ENCODE data around the gene TTYH3. TPM values are rescaled to one million over a fixed set of nuclear protein-coding genes. Genes with fewer than 3 reads are reported as not detected.
"Not testable (repeated sequence)": the region's sequence is repeated elsewhere in the genome, so short reads cannot be mapped to it uniquely, and the experiment has no call there.

The TTYH3 gene
- total RNA-seq, 1 donor from 2014 or later, result 32.0 TPM

DNA sequence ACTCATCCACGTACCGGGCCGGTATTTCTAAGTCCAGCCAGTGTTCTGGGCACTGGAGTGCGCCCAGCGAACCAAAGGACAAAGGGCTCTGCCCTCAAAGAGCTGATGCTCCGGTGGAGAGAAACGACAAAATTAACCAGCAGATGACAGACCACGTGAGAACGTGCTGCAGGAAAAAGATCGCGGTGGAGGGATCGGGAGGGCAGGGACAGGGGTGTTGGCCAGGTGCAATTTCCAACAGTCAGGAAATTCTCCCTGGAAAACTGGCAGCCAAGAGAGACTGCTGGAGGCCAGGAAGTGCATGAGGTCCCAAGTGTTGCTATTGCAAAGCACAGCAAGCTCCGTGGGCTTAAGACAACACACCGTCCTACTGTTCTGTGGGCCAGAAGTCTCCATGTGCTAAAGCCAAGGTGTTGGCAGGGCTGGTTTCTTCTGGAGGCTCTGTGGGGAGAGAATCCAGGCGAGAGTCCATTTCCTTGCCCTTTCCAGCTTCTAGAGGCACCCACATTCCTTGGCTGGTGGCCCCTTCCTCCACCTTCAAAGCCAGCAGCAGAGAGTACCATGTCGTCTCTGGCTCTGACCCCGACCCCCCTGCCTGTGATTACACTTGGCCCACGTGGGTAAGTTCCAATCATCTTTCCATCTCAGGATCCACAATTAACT is 34.9 kb downstream of the TTYH3 start:
- no peaks in the 10 kb centered on the region for H3K36me3 Mint-ChIP-seq (ENCODE audit: low read depth)
- no peak overlapping the region for H3K27ac Mint-ChIP-seq
- peaks cover 21% of the 10 kb centered on the region for H3K27me3 Mint-ChIP-seq (ENCODE audit: insufficient read depth)
- DNase-seq (ENCODE audit: low spot score), result no peak
- intact Hi-C loops (cut with micrococcal nuclease), result no loop called here
- no peak overlapping the region for H3K4me3 Mint-ChIP-seq
- H3K9me3 Mint-ChIP-seq, result no peaks in the 10 kb centered on the region
- H3K4me1 Mint-ChIP-seq (ENCODE audit: low read depth), result no peaks in the 10 kb centered on the region

DNA sequence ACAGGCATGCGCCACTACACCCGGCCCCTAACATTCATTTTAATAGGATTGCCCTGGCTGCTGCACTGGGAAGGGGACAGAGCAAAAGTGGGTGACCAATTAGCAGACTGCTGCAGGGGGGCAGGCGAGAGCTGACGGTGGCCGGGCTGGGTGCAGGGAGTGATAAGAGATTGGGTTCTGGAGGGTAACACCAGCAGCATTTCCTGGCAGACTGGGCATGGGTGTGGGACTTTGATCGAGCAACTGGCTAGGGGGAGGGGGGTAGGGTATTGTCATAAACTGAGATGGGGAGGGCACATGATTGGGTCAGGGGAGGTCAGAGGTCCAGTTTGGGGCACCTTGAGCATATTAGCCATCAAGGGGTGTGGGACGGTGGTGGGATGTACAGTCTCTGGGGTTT is 36.1 kb downstream of the TTYH3 start:
- H3K27me3 Mint-ChIP-seq (ENCODE audit: insufficient read depth), result peaks cover 30% of the 10 kb centered on the region
- no peak overlapping the region for H3K4me3 Mint-ChIP-seq
- no peaks in the 10 kb centered on the region for H3K4me1 Mint-ChIP-seq (ENCODE audit: low read depth)
- DNase-seq (ENCODE audit: low spot score), result no peak
- intact Hi-C loops (cut with micrococcal nuclease), result no loop called here
- no peaks in the 10 kb centered on the region for H3K36me3 Mint-ChIP-seq (ENCODE audit: low read depth)
- H3K27ac Mint-ChIP-seq, result no peak overlapping the region
- no peaks in the 10 kb centered on the region for H3K9me3 Mint-ChIP-seq

GRCh38 chr7:2668401-2668800 is 36.6 kb downstream of the TTYH3 start:
- intact Hi-C loops (cut with micrococcal nuclease), result no loop called here
- Mint-ChIP-seq H3K9me3 (no peaks in the 10 kb centered on the region), H3K4me3 (no peak overlapping the region), H3K4me1 (ENCODE audit: low read depth) (no peaks in the 10 kb centered on the region), H3K27ac (no peak overlapping the region), H3K36me3 (ENCODE audit: low read depth) (no peaks in the 10 kb centered on the region), H3K27me3 (ENCODE audit: insufficient read depth) (peaks cover 31% of the 10 kb centered on the region)
- DNase-seq (ENCODE audit: low spot score), result no peak

DNA sequence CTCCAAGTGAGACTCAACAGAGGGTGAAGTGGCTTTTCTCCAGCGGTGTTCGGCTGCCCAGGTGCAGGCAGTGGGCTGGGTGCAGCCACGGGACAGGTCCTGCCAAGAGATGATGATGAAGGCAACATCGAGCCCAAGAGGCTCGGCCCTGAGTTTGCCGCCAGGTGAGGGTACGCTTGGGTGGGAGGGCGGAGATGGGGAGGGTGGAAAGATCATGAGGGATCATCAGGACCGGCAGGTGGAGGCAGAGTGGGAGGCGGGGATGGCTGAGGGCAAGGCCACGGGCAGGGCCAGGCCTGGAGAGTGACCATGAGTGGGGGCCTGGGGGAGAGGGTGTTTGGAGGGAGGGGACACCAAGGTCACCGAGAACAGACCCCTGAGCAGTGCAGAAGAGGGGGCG is 38.4 kb downstream of the TTYH3 start:
- Mint-ChIP-seq H3K4me1 (ENCODE audit: low read depth) (no peaks in the 10 kb centered on the region), H3K27ac (no peak overlapping the region), H3K4me3 (no peak overlapping the region), H3K36me3 (ENCODE audit: low read depth) (no peaks in the 10 kb centered on the region), H3K9me3 (peaks cover 8% of the 10 kb centered on the region), H3K27me3 (ENCODE audit: insufficient read depth) (peaks cover 41% of the 10 kb centered on the region)
- DNase-seq (ENCODE audit: low spot score), result no peak
- intact Hi-C loops (cut with micrococcal nuclease), result no loop called here

GRCh38 chr7:2670720-2671391 is 39.1 kb downstream of the TTYH3 start:
- H3K36me3 Mint-ChIP-seq (ENCODE audit: low read depth), result no peaks in the 10 kb centered on the region
- intact Hi-C loops (cut with micrococcal nuclease), result loop anchor here (1.0 kb wide), 1 partner anchor 38 kb away; no protein-coding TSS in a partner anchor
- H3K9me3 Mint-ChIP-seq, result peaks cover 8% of the 10 kb centered on the region
- peak; percentile 48 for DNase-seq (ENCODE audit: low spot score)
- no peak overlapping the region for H3K4me3 Mint-ChIP-seq
- no peak overlapping the region for H3K27ac Mint-ChIP-seq
- H3K27me3 Mint-ChIP-seq (ENCODE audit: insufficient read depth), result peaks cover 41% of the 10 kb centered on the region
- no peaks in the 10 kb centered on the region for H3K4me1 Mint-ChIP-seq (ENCODE audit: low read depth)

DNA sequence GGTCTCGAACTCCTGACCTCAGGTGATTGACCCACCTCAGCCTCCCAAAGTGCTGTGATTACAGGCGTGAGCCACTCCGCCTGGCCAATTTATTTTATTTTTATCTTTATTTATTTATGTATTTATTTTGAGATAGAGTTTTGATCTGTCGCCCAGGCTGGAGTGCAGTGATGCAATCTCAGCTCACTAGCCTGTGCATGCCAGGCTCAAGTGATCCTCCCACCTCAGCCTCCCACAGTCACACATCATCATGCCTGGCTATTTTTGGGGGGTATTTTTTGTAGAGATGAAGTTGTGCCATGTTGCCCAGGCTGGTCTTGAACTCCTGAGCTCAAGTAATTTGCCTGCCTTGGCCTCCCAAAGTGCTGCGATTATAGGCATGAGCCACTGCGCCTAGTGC is 41.4 kb downstream of the TTYH3 start:
- DNase-seq (ENCODE audit: low spot score); H3K4me1 Mint-ChIP-seq (ENCODE audit: low read depth); H3K4me3 Mint-ChIP-seq; H3K27ac Mint-ChIP-seq; H3K9me3 Mint-ChIP-seq; intact Hi-C loops (cut with micrococcal nuclease); H3K36me3 Mint-ChIP-seq (ENCODE audit: low read depth): not testable (repeated sequence)
- H3K27me3 Mint-ChIP-seq (ENCODE audit: insufficient read depth), result peaks cover 37% of the 10 kb centered on the region

GRCh38 chr7:2673934-2674333 is 42.1 kb downstream of the TTYH3 start:
- Mint-ChIP-seq H3K4me3 (no peak overlapping the region), H3K4me1 (ENCODE audit: low read depth) (no peaks in the 10 kb centered on the region), H3K27ac (peak overlapping the region; percentile 74), H3K9me3 (peaks cover 8% of the 10 kb centered on the region), H3K27me3 (ENCODE audit: insufficient read depth) (peaks cover 37% of the 10 kb centered on the region), H3K36me3 (ENCODE audit: low read depth) (no peaks in the 10 kb centered on the region)
- intact Hi-C loops (cut with micrococcal nuclease), result no loop called here
- DNase-seq (ENCODE audit: low spot score), result no peak

- intact Hi-C loops (cut with micrococcal nuclease), result no loop called here
- no peak overlapping the region for H3K4me3 Mint-ChIP-seq
- H3K27me3 Mint-ChIP-seq (ENCODE audit: insufficient read depth), result peaks cover 30% of the 10 kb centered on the region
- H3K36me3 Mint-ChIP-seq (ENCODE audit: low read depth), result no peaks in the 10 kb centered on the region
- H3K4me1 Mint-ChIP-seq (ENCODE audit: low read depth), result no peaks in the 10 kb centered on the region
- no peak overlapping the region for H3K27ac Mint-ChIP-seq
- DNase-seq (ENCODE audit: low spot score), result no peak
- H3K9me3 Mint-ChIP-seq, result peaks cover 8% of the 10 kb centered on the region
These were observed 43.5 kb downstream of the TTYH3 start for GRCh38 chr7:2675256-2675764.

DNA sequence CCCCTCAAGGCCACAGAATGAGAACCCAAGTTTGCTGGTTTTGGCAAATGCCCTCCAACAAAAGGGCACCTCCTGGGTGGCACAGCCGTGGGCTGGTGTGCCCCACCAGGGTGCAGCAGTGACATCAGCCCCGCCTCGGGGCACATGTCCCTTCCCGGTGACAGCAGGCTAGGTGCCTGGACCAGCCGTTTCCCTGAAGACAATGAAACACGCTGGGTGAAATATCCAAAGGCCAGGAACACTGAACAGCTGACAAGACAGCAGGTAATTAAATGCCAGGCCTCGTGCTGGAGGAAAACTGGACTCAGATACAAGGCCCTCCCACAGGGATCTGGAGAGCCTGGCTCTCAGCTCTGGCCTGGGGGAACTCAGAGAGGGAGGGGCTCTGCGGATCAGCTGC is 44.8 kb downstream of the TTYH3 start:
- H3K9me3 Mint-ChIP-seq; H3K36me3 Mint-ChIP-seq (ENCODE audit: low read depth); H3K27ac Mint-ChIP-seq; H3K4me3 Mint-ChIP-seq; H3K4me1 Mint-ChIP-seq (ENCODE audit: low read depth); DNase-seq (ENCODE audit: low spot score); intact Hi-C loops (cut with micrococcal nuclease): not testable (repeated sequence)
- peaks cover 23% of the 10 kb centered on the region for H3K27me3 Mint-ChIP-seq (ENCODE audit: insufficient read depth)

GRCh38 chr7:2678454-2678853 is 46.7 kb downstream of the TTYH3 start:
- H3K4me1 Mint-ChIP-seq (ENCODE audit: low read depth); H3K9me3 Mint-ChIP-seq; H3K4me3 Mint-ChIP-seq; H3K36me3 Mint-ChIP-seq (ENCODE audit: low read depth); DNase-seq (ENCODE audit: low spot score); H3K27ac Mint-ChIP-seq; intact Hi-C loops (cut with micrococcal nuclease): not testable (repeated sequence)
- peaks cover 16% of the 10 kb centered on the region for H3K27me3 Mint-ChIP-seq (ENCODE audit: insufficient read depth)

GRCh38 chr7:2679135-2680127 is 47.6 kb downstream of the TTYH3 start:
- H3K27me3 Mint-ChIP-seq (ENCODE audit: insufficient read depth); H3K4me1 Mint-ChIP-seq (ENCODE audit: low read depth); H3K27ac Mint-ChIP-seq; H3K4me3 Mint-ChIP-seq; H3K36me3 Mint-ChIP-seq (ENCODE audit: low read depth); intact Hi-C loops (cut with micrococcal nuclease); DNase-seq (ENCODE audit: low spot score); H3K9me3 Mint-ChIP-seq: not testable (repeated sequence)

DNA sequence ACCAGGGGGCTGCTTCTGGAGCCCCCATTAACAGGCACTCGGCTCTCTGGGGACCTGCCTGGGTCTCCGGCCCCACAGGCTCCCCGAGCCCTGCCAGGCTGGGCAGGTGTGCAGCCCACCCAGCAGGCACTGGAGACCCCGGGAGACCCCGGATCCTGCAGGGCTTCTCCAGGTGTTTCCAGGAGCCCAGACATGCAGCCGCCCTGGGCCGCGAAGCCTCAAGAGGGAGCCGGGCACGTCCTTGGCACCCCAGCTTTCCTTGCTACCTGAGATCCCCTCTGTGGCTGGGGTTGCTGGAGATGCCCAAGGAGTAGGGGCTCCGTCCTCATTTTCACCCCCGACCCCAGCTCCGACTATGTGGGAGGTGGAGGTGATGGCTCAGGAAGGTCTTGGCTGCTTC is 48.5 kb downstream of the TTYH3 start:
- DNase-seq (ENCODE audit: low spot score), result no peak
- intact Hi-C loops (cut with micrococcal nuclease), result no loop called here
- Mint-ChIP-seq H3K4me3 (no peak overlapping the region), H3K27me3 (ENCODE audit: insufficient read depth) (peaks cover 7% of the 10 kb centered on the region), H3K9me3 (no peaks in the 10 kb centered on the region), H3K4me1 (ENCODE audit: low read depth) (no peaks in the 10 kb centered on the region), H3K27ac (no peak overlapping the region), H3K36me3 (ENCODE audit: low read depth) (no peaks in the 10 kb centered on the region)
